ENCODE data around the gene TMEM94.
"Not testable (repeated sequence)": the region's sequence is repeated elsewhere in the genome, so short reads cannot be mapped to it uniquely, and the experiment has no call there.

TMEM94 gene

DNA sequence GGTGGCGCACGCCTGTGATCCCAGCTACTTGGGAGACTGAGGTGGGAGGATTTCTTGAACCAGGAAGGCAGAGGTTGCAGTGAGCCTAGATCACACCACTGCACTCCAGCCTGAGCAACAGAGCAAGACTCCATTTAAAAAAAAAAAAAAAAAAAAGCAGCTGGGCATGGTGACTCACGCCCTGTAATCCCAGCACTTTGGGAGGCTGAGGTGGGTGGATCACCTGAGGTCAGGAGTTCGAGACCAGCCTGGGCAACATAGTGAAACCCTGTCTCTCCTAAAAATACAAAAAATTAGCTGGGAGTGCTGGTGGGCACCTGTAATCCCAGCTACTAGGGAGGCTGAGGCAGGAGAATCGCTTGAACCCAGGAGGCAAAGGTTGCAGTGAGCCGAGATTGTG, 10.5 kb upstream of the TMEM94 start:
- DNase-seq (ENCODE audit: low read depth in 2 of 2) = not testable (repeated sequence)

DNA sequence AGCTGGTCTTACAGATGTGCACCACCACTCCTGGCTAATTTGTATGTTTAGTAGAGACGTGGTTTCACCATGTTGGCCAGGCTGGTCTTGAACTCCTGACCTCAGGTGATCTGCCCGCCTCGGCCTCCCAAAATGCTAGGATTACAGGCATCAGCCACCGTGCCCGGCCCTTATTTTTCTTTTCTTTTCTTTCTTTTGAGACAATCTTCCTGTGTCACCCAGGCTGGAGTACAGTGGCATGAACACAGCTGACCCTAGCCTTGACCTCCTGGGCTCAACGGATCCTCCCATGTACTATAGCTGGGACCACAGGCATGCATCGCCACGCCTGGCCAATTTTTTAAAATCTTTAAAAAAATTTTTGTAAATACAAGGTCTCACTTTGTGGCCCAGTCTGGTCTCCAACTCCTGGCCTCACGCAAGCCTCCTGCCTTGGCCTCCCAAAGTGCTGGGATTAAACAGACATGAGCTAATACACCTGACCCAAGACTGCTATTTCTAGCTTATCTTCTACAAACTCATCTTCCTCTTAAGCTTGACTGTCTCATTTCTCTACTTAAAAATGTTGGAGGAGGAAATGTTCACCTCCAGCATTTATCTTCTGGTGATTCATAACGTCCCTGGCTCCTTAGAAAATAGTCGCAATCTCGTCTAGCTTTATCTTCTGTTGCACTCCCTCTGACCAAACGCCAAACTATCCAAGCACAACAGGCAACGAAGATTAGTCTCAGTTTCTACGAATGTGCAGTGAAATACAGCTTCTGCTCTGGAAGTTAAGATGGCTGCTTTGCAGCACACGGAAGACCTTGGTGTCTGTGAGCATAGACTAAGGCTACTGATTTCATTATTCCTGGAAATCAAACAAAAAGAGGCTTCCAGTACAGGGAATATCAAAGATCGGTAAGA, 8.2 kb upstream of the TMEM94 start:
- no peak for DNase-seq (ENCODE audit: low read depth in 2 of 2)

DNA sequence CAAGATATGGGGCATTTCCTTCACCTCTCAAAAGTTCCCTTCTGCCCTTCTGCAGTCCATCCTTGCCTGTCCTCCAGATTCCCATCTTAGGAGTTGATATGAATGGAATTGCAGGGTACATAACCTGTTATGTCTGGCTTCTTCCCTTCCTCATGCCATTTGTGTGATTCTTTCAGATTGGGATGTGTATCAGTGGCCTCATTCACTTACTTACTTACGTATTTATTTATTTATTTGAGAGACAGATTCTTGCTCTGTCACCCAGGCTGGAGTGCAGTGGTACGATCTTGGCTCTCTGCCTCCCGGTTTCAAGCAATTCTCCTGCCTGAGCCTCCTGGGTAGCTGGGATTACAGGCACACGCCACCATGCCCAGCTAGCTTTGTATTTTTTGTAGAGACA, 6.2 kb upstream of the TMEM94 start:
- no peak for DNase-seq (ENCODE audit: low read depth in 2 of 2)

DNA sequence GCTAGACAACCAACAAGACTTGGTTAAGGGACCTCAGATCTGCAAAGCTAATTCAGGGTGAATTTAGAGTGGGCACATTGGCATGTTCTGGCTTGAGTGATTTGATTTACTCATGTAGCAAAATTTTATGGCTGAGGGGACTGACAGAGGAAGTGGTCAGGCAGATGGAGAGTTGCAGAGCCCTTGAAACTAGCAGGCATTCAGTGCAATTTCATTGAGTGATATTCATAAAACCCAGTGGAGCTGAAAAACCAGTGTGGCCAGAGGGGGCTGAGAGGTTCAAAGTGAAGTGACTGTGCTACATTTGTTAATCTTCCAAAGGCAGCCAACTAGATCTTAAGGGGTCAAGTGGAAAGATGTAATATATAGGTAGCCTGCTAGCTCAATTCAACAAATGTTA, 2.2 kb upstream of the TMEM94 start:
- no peak for DNase-seq (ENCODE audit: low read depth in 2 of 2)

DNA sequence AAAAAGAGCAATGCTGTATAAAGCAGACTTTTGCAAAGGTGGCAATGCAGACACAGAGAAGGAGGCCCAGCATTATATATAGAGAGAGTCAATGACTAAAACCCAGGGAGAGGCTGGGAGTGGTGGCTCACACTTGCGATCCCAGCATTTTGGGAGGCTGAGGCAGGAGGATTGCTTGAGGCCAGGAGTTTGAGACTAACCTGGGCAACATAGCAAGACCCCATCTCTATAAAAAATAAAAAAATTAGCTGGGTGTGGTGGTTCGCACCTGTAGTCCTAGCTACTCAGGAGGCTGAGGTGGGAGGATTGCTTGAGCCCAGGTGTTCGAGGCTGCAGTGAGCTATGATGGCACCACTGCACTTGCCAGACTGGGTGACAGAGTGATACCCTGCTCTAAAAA, 1.8 kb upstream of the TMEM94 start:
- not testable (repeated sequence) for DNase-seq (ENCODE audit: low read depth in 2 of 2)

DNA sequence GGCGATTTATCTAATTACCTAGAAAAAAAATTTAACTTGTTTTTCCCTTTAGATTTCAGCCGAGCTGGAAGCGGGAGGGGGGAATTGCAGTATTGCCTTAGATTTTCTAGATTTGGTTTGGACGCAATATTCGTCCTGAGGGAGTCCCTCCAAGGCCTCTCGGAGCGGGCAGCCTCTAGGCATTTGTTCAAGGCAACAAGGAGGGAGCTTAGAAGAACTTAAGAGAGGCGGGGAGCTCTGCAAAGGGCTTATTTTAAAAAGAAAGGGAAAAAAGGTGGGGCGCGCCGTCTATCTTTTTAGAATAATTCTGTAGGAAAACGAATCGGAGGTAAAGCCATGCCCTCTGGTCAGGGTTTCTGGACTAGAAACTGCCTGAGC, 407 bp upstream of the TMEM94 start:
- DNase-seq (ENCODE audit: low read depth in 2 of 2) = no peak

DNA sequence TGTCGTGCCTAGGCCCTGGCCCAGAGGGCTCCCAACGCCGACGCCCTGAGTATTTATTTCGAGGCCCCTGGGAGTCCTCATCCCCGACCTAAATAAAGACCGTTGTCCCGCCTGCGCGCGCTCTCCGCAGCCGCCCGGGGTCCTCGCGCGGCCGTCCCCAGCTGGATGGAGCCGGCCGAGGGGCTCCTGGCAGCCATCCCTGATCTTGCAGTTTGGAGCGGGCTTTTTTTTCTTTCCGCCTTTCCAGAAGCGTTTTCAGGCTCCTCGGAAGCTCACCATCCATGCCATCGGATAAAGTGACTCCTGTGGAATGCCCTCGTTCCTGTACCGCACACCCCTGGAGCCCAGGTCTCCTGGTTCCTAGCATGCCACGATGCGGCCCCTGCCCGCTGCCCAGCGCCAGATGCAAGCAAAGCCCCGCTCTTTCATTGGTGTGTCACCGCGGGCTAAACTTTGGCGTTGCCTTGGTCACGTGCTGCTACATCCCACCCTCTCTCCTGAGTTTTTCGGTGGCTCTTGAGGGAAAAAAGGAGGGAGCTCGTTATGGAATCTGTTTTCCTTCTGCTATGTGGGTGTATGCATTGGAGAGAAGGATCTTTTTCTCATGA, 716 bp downstream of the TMEM94 start:
- no peak for DNase-seq (ENCODE audit: low read depth in 2 of 2)

DNA sequence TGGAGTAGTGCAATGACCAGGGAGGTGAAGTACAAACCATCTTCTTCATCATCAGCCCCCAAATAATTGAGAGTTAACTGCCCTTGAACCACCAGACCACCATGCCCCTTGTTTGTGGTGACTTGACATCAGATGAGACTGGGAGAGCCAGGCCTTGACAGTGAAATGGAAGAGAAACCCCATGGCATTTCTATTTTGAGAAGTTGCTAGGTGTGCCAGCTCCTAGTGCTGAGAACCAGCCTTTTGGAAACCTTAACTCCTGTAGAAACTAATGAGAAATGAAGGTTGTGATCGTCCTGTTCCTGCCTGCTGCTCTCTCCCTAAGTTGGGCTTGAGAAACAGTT, 2.8 kb downstream of the TMEM94 start:
- DNase-seq (ENCODE audit: low read depth in 2 of 2) = no peak

DNA sequence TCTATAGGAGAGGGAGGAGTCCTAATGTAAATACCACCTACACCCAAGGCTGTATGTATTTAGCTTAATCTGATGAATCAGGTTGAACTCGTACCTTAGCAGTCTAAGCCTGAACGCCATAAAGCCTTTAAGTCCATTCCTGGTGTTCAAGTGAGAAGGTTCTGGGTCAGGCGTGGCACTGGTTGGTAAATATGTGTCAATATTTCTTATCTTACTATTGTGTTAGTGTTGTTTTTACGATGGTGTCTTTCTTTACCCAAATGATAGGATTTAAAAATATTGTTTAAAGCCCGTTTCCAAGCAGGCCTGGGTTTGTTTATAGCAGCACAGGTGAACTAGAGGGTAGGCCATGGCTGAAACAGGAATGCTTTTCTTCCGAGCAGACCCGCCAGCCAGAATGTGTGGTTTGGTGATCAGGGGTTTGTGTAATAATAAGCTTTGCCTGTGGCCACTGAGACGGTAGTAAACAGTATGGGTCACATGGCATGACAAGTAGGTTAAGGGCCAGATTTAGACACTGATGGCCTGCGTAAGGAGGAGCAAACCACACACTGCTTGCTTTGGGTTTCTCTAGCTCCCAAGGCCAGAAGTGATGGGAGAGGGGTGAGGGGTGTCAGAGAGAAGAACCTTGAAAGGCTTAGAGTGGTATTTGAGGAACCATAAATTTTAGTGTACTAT, 3.3 kb downstream of the TMEM94 start:
- DNase-seq (ENCODE audit: low read depth in 2 of 2) = no peak

DNA sequence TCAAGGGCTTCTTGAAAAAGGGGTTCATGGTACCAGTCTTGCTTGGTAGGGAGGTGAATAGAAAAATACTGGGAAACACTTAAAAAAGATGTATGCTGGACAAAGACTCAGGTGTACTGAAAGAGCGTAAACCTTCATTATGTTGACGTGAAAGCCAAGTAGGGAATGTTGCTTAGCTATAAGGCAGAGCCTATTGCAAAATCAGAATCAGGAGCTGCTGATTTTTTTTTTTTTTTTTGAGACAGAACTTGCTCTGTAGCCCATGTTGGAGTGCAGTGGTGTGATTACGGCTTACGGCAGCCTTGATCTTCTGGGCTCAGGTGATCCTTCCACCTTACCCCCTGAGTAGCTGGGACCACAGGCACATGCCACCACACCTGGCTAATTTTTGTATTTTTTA, 3.9 kb downstream of the TMEM94 start:
- DNase-seq (ENCODE audit: low read depth in 2 of 2) = no peak

DNA sequence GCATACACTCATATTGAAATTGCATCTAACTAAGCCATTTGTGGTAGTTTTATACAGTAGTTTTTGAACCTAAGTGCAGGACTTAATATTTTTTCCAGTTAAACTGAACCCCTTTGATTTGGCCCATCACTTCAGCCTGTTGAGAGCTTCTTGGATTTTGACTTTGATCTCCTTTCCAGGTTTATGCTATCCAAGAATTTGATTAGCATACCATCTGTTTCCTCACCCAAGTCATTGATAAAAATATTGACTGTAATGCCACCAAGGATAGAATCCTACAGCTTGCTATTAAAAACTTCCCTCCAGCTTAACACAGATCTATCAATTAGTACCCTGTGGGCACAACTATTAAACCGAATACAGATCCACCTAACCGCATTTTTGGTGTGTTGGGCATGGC, 7.2 kb downstream of the TMEM94 start:
- DNase-seq (ENCODE audit: low read depth in 2 of 2) = no peak

DNA sequence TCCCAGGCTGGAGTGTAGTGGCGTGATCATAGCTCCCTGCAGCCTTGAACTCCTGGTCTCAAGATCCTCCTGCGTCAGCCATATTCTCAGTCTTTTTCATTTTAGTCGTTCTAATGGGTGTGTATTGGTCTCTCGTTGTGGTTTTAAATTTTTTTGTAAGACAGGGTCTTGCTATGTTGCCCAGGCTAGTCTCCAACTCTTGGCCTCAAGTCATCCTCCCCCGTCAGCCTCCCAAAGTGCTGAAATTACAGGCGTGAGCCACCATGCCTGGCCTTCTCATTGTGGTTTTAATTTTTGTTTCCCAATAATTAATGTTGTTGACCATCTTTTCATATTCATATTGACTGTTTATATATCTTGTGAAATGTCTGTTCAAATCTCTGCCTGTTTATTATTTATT, 8.6 kb downstream of the TMEM94 start:
- no peak for DNase-seq (ENCODE audit: low read depth in 2 of 2)

DNA sequence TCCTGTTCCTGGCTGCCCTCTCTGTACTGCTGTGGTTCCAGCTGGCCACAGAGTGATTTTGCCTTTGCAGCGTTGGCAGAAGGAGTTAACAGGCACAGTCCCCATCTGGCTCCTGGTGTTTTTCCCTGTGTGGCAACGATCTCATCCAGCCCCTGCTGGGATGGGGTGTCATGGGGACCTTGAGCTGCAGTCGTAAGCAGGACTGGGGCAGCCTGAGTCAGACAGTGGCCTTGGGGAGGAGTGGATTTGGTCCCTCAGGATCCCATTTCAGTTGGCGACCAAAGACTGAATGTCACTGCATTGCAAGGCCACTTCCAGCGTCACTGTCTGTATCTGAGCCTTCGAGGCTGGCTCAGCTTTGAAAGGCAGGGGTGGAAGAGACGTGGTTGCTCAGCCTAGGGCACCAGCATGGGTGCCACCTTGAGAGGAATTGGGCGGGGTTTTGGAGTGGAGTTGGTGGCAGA, 11.9 kb downstream of the TMEM94 start:
- no peak for DNase-seq (ENCODE audit: low read depth in 2 of 2)

DNA sequence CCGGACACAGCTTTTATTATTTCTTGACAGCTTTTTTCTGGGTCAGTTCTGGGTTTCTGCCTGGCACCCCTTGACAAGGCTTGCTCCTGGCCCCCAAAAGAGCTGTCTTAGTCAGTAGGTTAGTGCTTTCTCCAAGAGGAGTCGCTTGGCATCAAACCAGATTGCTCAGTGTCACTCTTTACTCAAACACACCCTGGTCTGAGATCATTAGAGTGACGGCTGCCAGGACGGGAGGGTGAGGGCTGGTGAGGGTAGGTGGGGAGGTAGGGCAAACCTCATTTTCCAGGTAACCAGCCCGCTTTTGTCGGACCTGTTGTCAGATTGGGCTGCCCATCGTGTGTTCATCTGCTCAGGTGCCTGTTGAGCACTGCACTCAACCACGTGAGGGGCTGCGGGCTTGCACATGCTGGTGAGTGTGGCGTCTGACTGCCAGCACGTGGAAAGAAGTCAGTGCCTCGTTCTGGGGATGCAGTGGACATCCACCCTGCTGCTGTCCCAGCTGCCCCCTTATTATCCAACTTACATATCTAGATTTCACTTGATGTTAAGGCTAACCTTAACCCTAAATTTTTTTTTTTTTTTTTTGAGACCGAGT, 12.4 kb downstream of the TMEM94 start:
- no peak for DNase-seq (ENCODE audit: low read depth in 2 of 2)

DNA sequence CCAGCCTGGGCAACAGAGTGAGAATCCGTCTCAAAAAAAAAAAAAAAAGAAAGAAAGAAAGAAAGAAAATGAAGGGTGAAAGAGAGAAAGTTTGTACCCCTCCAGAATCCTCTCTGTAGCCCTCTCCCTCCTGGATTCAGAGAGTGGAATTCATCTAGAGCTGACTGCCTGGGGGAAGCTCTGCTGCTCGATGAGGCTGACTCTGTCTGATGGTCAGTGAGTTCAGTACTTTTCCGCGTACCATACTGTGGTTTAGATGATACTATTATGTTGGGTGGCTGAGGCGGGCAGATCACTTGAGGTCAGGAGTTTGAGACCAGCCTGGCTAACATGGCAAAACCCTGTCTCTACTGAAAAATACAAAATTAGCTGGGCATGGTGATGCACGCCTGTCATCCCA, 14.8 kb downstream of the TMEM94 start:
- DNase-seq (ENCODE audit: low read depth in 2 of 2) = no peak

DNA sequence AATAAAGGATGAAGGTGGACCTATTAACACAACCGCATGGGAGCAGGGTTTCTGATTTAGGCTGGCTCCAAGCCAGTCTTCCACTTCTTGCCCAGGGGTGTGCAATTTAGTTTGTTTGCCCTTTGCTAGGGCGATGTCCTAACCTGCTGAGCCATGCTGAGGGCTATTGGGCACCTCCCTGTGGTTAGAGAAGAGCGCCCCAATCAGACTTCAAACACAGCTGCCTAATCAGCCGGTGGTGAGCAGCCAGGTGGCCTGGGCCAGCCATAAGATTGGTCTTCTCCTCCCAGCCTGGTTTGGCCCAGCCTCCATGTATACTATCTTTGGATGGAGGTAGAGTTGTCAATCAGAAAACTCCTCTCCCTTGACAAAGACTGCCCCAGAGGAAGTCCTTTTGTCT, 15.7 kb downstream of the TMEM94 start:
- no peak for DNase-seq (ENCODE audit: low read depth in 2 of 2)

DNA sequence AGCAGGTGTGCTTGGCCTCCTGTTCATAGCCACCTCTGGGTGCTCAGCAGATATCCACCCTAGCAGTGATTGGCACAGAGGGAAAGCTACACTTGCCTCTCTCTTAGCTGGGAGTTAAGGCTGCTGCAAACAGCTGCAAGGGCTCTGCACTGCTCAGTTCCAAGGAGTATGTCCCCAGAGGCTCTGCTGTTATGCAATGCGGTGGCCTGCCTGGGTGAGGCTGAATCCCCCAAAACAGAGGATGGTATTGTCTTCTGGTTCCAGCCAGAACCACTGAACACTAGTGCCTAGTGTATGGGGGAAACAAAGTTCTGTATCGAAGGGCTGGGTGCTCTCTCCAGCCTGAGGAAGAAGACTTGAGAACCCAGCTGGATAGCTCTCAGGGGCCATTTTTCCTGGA, 16.8 kb downstream of the TMEM94 start:
- DNase-seq (ENCODE audit: low read depth in 2 of 2) = no peak

DNA sequence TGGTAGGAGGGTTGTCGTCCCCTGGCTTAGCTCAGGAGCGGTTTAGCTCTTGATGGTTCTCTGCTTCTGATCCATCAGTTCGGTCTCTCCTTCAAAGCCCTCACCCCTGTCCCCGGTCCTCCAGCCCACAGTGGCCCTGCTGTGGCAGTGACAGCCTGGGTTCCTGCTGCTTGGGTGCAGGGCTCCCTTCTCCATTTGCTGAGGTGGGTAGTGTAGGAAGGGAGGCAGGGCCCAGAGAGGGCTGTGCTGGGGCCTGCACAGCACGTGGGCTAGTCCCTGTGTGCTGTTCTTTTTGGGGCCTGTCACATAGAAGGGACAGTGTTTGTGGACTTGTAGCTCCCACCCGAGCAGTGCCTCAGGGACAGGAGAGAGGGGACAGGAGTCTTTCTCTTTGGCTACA, 18.3 kb downstream of the TMEM94 start:
- DNase-seq (ENCODE audit: low read depth in 2 of 2) = no peak

DNA sequence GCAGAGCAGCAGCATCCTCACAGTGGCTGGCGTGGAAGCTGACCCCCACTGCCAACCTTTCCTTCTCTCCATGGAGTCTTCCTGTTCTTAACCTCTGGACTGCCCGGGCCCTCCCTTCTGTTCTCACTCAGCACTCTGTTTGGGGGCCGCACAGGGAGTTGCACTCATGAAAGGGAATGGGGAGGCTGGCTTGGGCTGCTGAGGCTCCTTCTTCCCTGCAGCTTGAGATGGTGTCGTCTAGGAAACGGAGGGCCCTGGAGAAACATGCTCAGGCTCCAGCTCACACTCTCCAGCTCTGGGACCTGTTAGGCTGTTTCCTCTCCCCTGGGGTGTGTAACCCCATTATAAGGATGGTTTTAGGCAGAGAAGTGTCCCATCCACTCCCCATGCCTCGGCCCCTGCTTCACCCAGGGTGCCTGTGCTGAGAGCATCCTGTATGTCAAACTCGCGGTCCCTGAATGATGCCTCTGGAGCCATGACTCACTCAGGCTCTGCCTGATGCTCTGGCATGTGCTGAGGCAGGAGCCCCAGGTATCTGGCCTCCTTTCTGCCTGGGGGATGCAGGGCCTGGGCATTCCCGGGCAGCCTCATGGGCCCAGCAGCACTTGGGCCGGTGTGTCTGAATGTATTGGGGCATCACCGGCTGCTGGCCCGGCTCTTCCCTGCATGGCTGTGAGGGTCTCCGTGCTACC, 18.9 kb downstream of the TMEM94 start:
- DNase-seq (ENCODE audit: low read depth in 2 of 2) = no peak

DNA sequence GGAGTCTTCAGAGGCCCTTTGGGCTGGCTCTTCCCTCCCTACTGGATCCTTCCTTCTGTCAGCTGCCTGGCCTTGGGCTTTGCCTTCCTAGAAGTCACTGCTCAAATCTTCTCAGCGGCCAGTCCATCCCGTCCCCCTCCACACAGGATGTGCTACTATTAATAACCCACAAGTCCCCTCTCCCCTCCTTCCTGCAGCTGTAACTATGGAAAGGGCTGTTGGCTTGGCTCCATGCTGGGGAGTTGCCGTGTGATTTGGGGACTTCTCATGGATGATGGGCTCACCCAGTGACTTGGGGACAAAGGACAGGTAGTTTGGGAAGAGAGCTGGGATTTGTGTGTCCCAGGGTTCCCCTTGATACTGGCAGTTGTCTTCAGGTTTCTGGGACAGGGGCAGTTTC, 19.4 kb downstream of the TMEM94 start:
- DNase-seq (ENCODE audit: low read depth in 2 of 2) = no peak

DNA sequence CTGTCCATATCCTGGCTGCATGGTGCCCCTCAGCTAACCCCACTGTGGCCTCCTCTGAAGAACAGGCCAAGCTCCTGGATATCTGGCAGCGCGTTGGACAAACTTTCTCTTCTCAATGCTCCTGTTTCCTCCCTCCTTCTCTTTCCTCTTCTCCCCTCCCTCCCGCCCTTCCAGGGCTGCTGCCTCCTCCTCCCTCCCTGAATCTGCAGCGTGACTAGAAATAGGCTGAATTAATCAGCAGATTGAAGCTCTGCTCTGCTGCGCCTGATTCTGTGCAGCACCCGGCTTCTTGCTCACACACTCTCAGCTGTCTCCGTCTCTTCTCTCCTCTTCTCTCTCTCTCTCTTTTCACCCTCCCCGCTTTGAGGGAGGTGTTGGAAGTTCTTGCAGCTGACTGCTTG, 19.8 kb downstream of the TMEM94 start:
- no peak for DNase-seq (ENCODE audit: low read depth in 2 of 2)

All from stimulated activated CD4-positive, alpha-beta T cell treated with anti-CD3 and anti-CD28 coated beads, Interleukin-4, amount 100 ng/mL, for 48 hours (primary cell).